Neural cell (in vitro differentiated cells): ENCODE results near the gene CBFA2T2.

Experiments
- CTCF ChIP-seq: fragments of 450-650 bp; IDR thresholded peaks from 2 replicates; pipeline ENCODE4 v1.5.1; 2014; ENCODE audit warnings: antibody characterized with exemption, mild to moderate bottlenecking, moderate library complexity; ENCODE audit not compliant: poor library complexity, severe bottlenecking
- EZH2 ChIP-seq: fragments of 200-600, 300-800 bp; shearing (Covaris generic), sonication (generic); IDR thresholded peaks from 2 replicates; pipeline ENCODE4 v1.6.1; 2014; ENCODE audit warnings: antibody characterized with exemption, low read length, borderline replicate concordance, mild to moderate bottlenecking; ENCODE audit not compliant: insufficient read depth, poor library complexity, severe bottlenecking
- POLR2AphosphoS5 ChIP-seq: IDR thresholded peaks from 2 replicates; pipeline ENCODE4 v1.6.1; 2012
- REST ChIP-seq: IDR thresholded peaks from 2 replicates; pipeline ENCODE4 v1.6.1; 2012; ENCODE audit warnings: borderline replicate concordance

GRCh38 chr20:33697129-33697528, 207.2 kb downstream of the CBFA2T2 start:
- no peak for TF ChIP-seq CTCF
- no peak for TF ChIP-seq EZH2
- no peak for TF ChIP-seq POLR2AphosphoS5
- TF ChIP-seq REST = no peak
